Progenitor cell of endocrine pancreas (in vitro differentiated cells): ENCODE data around the gene CDH13. TPM values are rescaled to one million over a fixed set of nuclear protein-coding genes. Genes with fewer than 3 reads are reported as not detected.

Source experiments
- DNase-seq: peaks from one replicate; pipeline ENCODE4 v3.0.0; 2021; ENCODE audit warnings: low spot score; ENCODE audit not compliant: unreplicated experiment
- H3K27ac Mint-ChIP-seq: 2 replicates; pipeline ENCODE4 v1.8.0; 2021; ENCODE audit warnings: mild to moderate bottlenecking, moderate library complexity, mixed read lengths
- H3K27me3 Mint-ChIP-seq: 2 replicates; pipeline ENCODE4 v1.8.0; 2021; ENCODE audit warnings: mixed read lengths
- H3K36me3 Mint-ChIP-seq: 2 replicates; pipeline ENCODE4 v1.8.0; 2022; ENCODE audit warnings: mixed read lengths; ENCODE audit not compliant: insufficient read depth
- H3K4me1 Mint-ChIP-seq: 2 replicates; pipeline ENCODE4 v1.8.0; 2021; ENCODE audit warnings: low read depth, mixed read lengths
- H3K4me3 Mint-ChIP-seq: 2 replicates; pipeline ENCODE4 v1.8.0; 2021; ENCODE audit warnings: low read depth, mild to moderate bottlenecking, moderate library complexity, mixed read lengths
- H3K9me3 Mint-ChIP-seq: 2 replicates; pipeline ENCODE4 v1.8.0; 2021; ENCODE audit warnings: low read depth, mixed read lengths
- CTCF ChIP-seq: fragments of 200-600 bp; sonication (generic); IDR thresholded peaks from one replicate; pipeline ENCODE4 v1.5.0; 2021; ENCODE audit warnings: antibody characterized with exemption, mild to moderate bottlenecking; ENCODE audit not compliant: unreplicated experiment
- total RNA-seq: library from RNA; stranded (reverse); gene quantifications from 2 replicates; pipeline ENCODE4 v1.2.1, GENCODE V29; 2021

CDH13 gene
- total RNA-seq, 1 donor from 2014 or later, result 0.38 TPM

- no peak for DNase-seq
- no peak for TF ChIP-seq CTCF
- Mint-ChIP-seq H3K27ac (no peak overlapping the region), H3K9me3 (no peaks in the 10 kb centered on the region), H3K36me3 (no peaks in the 10 kb centered on the region), H3K27me3 (no peaks in the 10 kb centered on the region), H3K4me3 (no peak overlapping the region), H3K4me1 (no peaks in the 10 kb centered on the region)
Measured at GRCh38 chr16:83238949-83239691, 612.4 kb downstream of the CDH13 start.

GRCh38 chr16:83244057-83244456 lies 617.3 kb downstream of the CDH13 start:
- Mint-ChIP-seq H3K4me1 (peaks cover 5% of the 10 kb centered on the region), H3K27ac (no peak overlapping the region), H3K36me3 (no peaks in the 10 kb centered on the region), H3K9me3 (no peaks in the 10 kb centered on the region), H3K4me3 (no peak overlapping the region), H3K27me3 (peaks cover 21% of the 10 kb centered on the region)
- TF ChIP-seq CTCF, result no peak
- no peak for DNase-seq

- H3K9me3 Mint-ChIP-seq, result no peaks in the 10 kb centered on the region
Measured at GRCh38 chr16:83245061-83245460, 618.3 kb downstream of the CDH13 start.

GRCh38 chr16:83247767-83248372 lies 621.1 kb downstream of the CDH13 start:
- DNase-seq, result no peak
- Mint-ChIP-seq H3K27ac (no peak overlapping the region), H3K4me1 (peaks cover 5% of the 10 kb centered on the region), H3K9me3 (no peaks in the 10 kb centered on the region), H3K27me3 (peaks cover 24% of the 10 kb centered on the region), H3K4me3 (no peak overlapping the region), H3K36me3 (no peaks in the 10 kb centered on the region)
- TF ChIP-seq CTCF, result no peak

More at GRCh38 chr16:83245061-83245460, 618.3 kb downstream of the CDH13 start:
- Mint-ChIP-seq H3K4me3 (no peak overlapping the region), H3K27me3 (peaks cover 21% of the 10 kb centered on the region), H3K27ac (no peak overlapping the region), H3K4me1 (peaks cover 5% of the 10 kb centered on the region), H3K36me3 (no peaks in the 10 kb centered on the region)
- TF ChIP-seq CTCF, result no peak
- no peak for DNase-seq

- Mint-ChIP-seq H3K4me3 (no peak overlapping the region), H3K27ac (no peak overlapping the region), H3K9me3 (no peaks in the 10 kb centered on the region), H3K36me3 (no peaks in the 10 kb centered on the region), H3K27me3 (peaks cover 24% of the 10 kb centered on the region), H3K4me1 (peaks cover 5% of the 10 kb centered on the region)
- no peak for DNase-seq
- no peak for TF ChIP-seq CTCF
Measured at GRCh38 chr16:83248735-83249463, 622.1 kb downstream of the CDH13 start.
